Adipocyte (in vitro differentiated cells): ENCODE measurements around the gene SRSF1.
A peak's percentile ranks its signal among the peaks of the same experiment; 100 is the strongest.
"Not testable (repeated sequence)": the region's sequence is repeated elsewhere in the genome, so short reads cannot be mapped to it uniquely, and the experiment has no call there.

Experiments used
- DNase-seq: peaks from one replicate; pipeline ENCODE4 v3.0.0-alpha.2; 2015; ENCODE audit warnings: low read depth
- H3K27me3 ChIP-seq: replicated peaks from 2 replicates; pipeline ENCODE4 v1.7.0; 2013; ENCODE audit warnings: mild to moderate bottlenecking, low read length, moderate library complexity; ENCODE audit not compliant: control insufficient read depth, insufficient read depth
- H3K36me3 ChIP-seq: 2 replicates; pipeline ENCODE4 v1.7.0; 2013; ENCODE audit warnings: low read length, mild to moderate bottlenecking, moderate library complexity; ENCODE audit not compliant: control insufficient read depth, insufficient read depth, severe bottlenecking
- H3K4me1 ChIP-seq: 2 replicates; pipeline ENCODE4 v1.7.0; 2013; ENCODE audit warnings: mild to moderate bottlenecking, low read length, moderate library complexity; ENCODE audit not compliant: control insufficient read depth, insufficient read depth
- H3K4me3 ChIP-seq: 2 replicates; pipeline ENCODE4 v1.7.0; 2013; ENCODE audit warnings: mild to moderate bottlenecking, low read length, moderate library complexity
- H3K9ac ChIP-seq: 2 replicates; pipeline ENCODE4 v1.7.0; 2013; ENCODE audit warnings: mild to moderate bottlenecking, low read length, moderate library complexity
- H3K9me3 ChIP-seq: 2 replicates; pipeline ENCODE4 v1.7.0; 2013; ENCODE audit warnings: mild to moderate bottlenecking, low read length, moderate library complexity; ENCODE audit not compliant: control insufficient read depth

SRSF1 gene

GRCh38 chr17:57971572-57971971 is 35.5 kb downstream of the SRSF1 start:
- Histone ChIP-seq H3K36me3 (peaks cover 34% of the 10 kb centered on the region), H3K27me3 (no peaks in the 10 kb centered on the region), H3K9ac (no peak overlapping the region), H3K4me1 (peaks cover 16% of the 10 kb centered on the region), H3K9me3 (no peaks in the 10 kb centered on the region), H3K4me3 (no peak overlapping the region)
- no peak for DNase-seq

- H3K9ac ChIP-seq = no peak overlapping the region
- DNase-seq = peak; percentile 64
These were observed 36.3 kb downstream of the SRSF1 start for GRCh38 chr17:57970710-57971109.

DNA sequence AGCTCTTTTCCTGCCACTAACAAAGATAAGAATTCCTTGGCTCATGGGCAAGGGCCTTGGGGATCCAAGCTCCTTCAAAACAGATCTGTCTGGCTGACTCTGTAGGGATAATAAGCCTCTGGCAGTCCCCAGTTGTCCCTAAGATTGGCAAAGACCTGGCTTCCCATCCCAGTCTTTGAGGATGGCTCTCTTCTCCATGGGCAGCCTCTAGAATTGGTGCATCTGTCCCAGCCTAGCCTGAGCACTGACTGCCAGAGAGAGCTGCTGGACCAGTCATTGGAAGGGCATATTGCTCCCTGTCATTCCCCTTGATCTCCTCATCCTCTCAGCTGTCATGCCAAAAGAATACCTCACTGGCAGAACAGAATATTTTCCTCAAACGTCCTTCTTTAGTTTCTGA is 38.6 kb downstream of the SRSF1 start:
- Histone ChIP-seq H3K9ac (no peak overlapping the region), H3K9me3 (no peaks in the 10 kb centered on the region), H3K4me3 (no peak overlapping the region), H3K4me1 (no peaks in the 10 kb centered on the region), H3K27me3 (no peaks in the 10 kb centered on the region), H3K36me3 (peaks cover 13% of the 10 kb centered on the region)
- DNase-seq = no peak

More at GRCh38 chr17:57970710-57971109, 36.3 kb downstream of the SRSF1 start:
- no peak overlapping the region for H3K4me3 ChIP-seq
- peaks cover 15% of the 10 kb centered on the region for H3K4me1 ChIP-seq
- no peaks in the 10 kb centered on the region for H3K9me3 ChIP-seq
- H3K36me3 ChIP-seq = peaks cover 28% of the 10 kb centered on the region
- no peaks in the 10 kb centered on the region for H3K27me3 ChIP-seq

- no peaks in the 10 kb centered on the region for H3K36me3 ChIP-seq
- no peak overlapping the region for H3K9ac ChIP-seq
- no peak for DNase-seq
- no peaks in the 10 kb centered on the region for H3K27me3 ChIP-seq
- no peaks in the 10 kb centered on the region for H3K4me1 ChIP-seq
- no peak overlapping the region for H3K4me3 ChIP-seq
- no peaks in the 10 kb centered on the region for H3K9me3 ChIP-seq
These were observed 40.2 kb downstream of the SRSF1 start for GRCh38 chr17:57966875-57967274.

GRCh38 chr17:57966246-57966645 is 40.8 kb downstream of the SRSF1 start:
- Histone ChIP-seq H3K36me3 (no peaks in the 10 kb centered on the region), H3K27me3 (no peaks in the 10 kb centered on the region), H3K4me3 (no peak overlapping the region), H3K9me3 (no peaks in the 10 kb centered on the region), H3K4me1 (no peaks in the 10 kb centered on the region), H3K9ac (no peak overlapping the region)
- DNase-seq = no peak

GRCh38 chr17:57965521-57966160 is 41.4 kb downstream of the SRSF1 start:
- no peaks in the 10 kb centered on the region for H3K4me1 ChIP-seq
- H3K27me3 ChIP-seq = no peaks in the 10 kb centered on the region
- no peaks in the 10 kb centered on the region for H3K36me3 ChIP-seq
- no peaks in the 10 kb centered on the region for H3K9me3 ChIP-seq
- DNase-seq = no peak
- H3K4me3 ChIP-seq = no peak overlapping the region
- H3K9ac ChIP-seq = no peak overlapping the region

GRCh38 chr17:57963149-57963511 is 43.9 kb downstream of the SRSF1 start:
- Histone ChIP-seq H3K9ac (no peak overlapping the region), H3K4me1 (no peaks in the 10 kb centered on the region), H3K9me3 (no peaks in the 10 kb centered on the region), H3K36me3 (no peaks in the 10 kb centered on the region), H3K27me3 (no peaks in the 10 kb centered on the region), H3K4me3 (no peak overlapping the region)
- DNase-seq = no peak

GRCh38 chr17:57962279-57963148 is 44.5 kb downstream of the SRSF1 start:
- Histone ChIP-seq H3K4me1 (no peaks in the 10 kb centered on the region), H3K4me3 (no peak overlapping the region), H3K27me3 (no peaks in the 10 kb centered on the region), H3K9ac (no peak overlapping the region), H3K36me3 (no peaks in the 10 kb centered on the region), H3K9me3 (no peaks in the 10 kb centered on the region)
- DNase-seq = no peak

DNA sequence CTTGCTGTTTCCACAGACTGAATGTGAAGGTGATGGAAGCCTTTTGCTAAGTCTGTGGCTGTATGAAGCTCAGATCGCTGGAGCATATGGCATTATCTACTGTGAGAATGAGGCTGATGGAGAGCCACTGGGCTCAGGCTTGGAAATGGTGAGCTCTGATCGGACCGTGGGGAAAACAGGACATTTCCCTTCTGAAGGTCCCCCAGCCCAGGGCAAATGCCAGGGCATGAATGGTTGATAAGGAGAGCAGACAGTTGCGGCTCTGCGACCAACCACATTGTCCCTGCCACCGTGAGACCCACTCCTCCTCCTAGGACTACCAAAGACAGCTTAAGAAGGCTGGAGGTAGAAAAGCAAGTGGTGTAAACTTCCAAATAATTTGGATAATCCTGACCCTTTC is 47.1 kb downstream of the SRSF1 start:
- Histone ChIP-seq H3K36me3 (no peaks in the 10 kb centered on the region), H3K9me3 (no peaks in the 10 kb centered on the region), H3K9ac (no peak overlapping the region), H3K27me3 (no peaks in the 10 kb centered on the region), H3K4me3 (no peak overlapping the region), H3K4me1 (peaks cover 7% of the 10 kb centered on the region)
- DNase-seq = no peak

- not testable (repeated sequence) for H3K9me3 ChIP-seq, H3K4me3 ChIP-seq, H3K27me3 ChIP-seq, DNase-seq, H3K9ac ChIP-seq, H3K36me3 ChIP-seq
- H3K4me1 ChIP-seq = peaks cover 15% of the 10 kb centered on the region
These were observed 48.7 kb downstream of the SRSF1 start for GRCh38 chr17:57958391-57958790.

- H3K27me3 ChIP-seq = no peaks in the 10 kb centered on the region
- peaks cover 20% of the 10 kb centered on the region for H3K4me1 ChIP-seq
- no peak for DNase-seq
- H3K9ac ChIP-seq = no peak overlapping the region
- no peak overlapping the region for H3K4me3 ChIP-seq
- no peaks in the 10 kb centered on the region for H3K9me3 ChIP-seq
- H3K36me3 ChIP-seq = no peaks in the 10 kb centered on the region
These were observed 49.2 kb downstream of the SRSF1 start for GRCh38 chr17:57957886-57958285.
